Astrocyte (in vitro differentiated cells and primary cell): ENCODE measurements around the gene COL18A1.

Experiments
- EZH2 ChIP-seq: IDR thresholded peaks from 2 replicates; pipeline ENCODE4 v1.6.1; 2012; ENCODE audit warnings: mild to moderate bottlenecking, low read length, inconsistent platforms; ENCODE audit not compliant: insufficient read depth
- TF ChIP-seq, protein P1 (sequence below): IDR thresholded peaks from 2 replicates; pipeline ENCODE4 v1.5.1; 2011; ENCODE audit warnings: low read depth, mild to moderate bottlenecking, inconsistent platforms, low read length, moderate library complexity; ENCODE audit not compliant: insufficient read depth

DNA sequence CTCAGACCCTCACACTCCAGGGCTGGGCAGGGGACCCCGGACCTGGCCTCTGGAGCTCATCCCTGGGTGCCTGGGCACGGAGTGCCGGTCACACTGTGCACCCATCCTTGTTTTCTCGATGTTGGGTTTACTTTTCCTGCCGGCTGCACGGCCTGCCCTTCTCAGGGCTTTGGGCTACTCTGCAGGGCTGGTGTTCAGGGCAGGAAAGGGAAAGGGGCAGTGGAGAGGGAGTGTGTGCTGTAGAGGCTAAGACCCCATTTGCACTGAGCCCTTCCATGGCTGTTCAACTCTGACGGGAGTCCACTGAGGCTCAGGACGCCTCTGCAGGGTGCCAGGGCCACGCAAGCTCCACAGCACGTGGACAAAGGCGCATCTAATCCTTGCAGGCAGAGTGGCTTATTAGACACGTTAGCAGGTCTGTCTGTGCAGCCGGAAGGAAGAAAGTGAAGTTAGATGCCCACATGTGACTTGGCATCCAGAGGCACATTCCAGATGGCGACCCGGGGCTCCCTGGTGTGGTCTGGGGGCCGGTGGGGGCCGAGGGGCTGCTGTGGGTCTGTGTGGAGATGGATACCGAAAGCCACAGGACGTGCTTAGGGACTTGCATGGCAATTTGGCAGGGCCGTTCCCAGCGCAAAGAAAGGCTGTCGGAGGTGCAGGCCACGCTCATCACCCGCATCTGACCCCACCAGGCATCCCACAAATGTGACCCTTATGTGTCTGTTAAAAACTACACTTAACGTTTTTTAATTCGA, 33.6 kb downstream of the COL18A1 start:
- no peak for TF ChIP-seq EZH2
- TF ChIP-seq, protein P1, sequence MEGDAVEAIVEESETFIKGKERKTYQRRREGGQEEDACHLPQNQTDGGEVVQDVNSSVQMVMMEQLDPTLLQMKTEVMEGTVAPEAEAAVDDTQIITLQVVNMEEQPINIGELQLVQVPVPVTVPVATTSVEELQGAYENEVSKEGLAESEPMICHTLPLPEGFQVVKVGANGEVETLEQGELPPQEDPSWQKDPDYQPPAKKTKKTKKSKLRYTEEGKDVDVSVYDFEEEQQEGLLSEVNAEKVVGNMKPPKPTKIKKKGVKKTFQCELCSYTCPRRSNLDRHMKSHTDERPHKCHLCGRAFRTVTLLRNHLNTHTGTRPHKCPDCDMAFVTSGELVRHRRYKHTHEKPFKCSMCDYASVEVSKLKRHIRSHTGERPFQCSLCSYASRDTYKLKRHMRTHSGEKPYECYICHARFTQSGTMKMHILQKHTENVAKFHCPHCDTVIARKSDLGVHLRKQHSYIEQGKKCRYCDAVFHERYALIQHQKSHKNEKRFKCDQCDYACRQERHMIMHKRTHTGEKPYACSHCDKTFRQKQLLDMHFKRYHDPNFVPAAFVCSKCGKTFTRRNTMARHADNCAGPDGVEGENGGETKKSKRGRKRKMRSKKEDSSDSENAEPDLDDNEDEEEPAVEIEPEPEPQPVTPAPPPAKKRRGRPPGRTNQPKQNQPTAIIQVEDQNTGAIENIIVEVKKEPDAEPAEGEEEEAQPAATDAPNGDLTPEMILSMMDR: no peak
